Heart right ventricle (tissue), 16 donors: ENCODE results near the gene EREG. TPM values are rescaled to one million over a fixed set of nuclear protein-coding genes. Genes with fewer than 3 reads are reported as not detected.

Experiments
- ATAC-seq, 8 donors: fragments of 200-7000 bp; cut with Tn5 transposase; one replicate each; pipeline ENCODE4 v1.9.1; 2020; ENCODE audit warnings: mild to moderate bottlenecking in 8 of 8, moderate library complexity in 8 of 8, moderate number of reproducible peaks in 1 of 8
- DNase-seq, 2 donors: peaks; one replicate each; pipeline ENCODE4 v3.0.0-alpha.2; 2020
- H3K27ac ChIP-seq, 10 donors: fragments of 200-600 bp; sonication (generic) in 2 of 10; one replicate each; pipeline versions ENCODE4 v1.5.0 to v1.8.0; 2020 to 2022; ENCODE audit warnings: mild to moderate bottlenecking in 3 of 10
- H3K27me3 ChIP-seq, 7 donors: fragments of 200-600 bp; one replicate each; pipeline ENCODE4 v1.8.0; 2021 to 2022; ENCODE audit warnings: mild to moderate bottlenecking in 2 of 7
- H3K36me3 ChIP-seq, 9 donors: fragments of 200-600 bp; sonication (generic) in 1 of 9; one replicate each; pipeline versions ENCODE4 v1.5.0 to v1.8.0; 2020 to 2022; ENCODE audit warnings: mild to moderate bottlenecking in 2 of 9
- H3K4me1 ChIP-seq, 9 donors: fragments of 200-600 bp; sonication (generic) in 1 of 9; one replicate each; pipeline versions ENCODE4 v1.5.0 to v1.8.0; 2020 to 2022; ENCODE audit warnings: mild to moderate bottlenecking in 4 of 9
- H3K4me3 ChIP-seq, 10 donors: fragments of 200-600 bp; sonication (generic) in 2 of 10; one replicate each; pipeline versions ENCODE4 v1.5.0 to v1.8.0; 2020 to 2022; ENCODE audit warnings: mild to moderate bottlenecking in 7 of 10, moderate library complexity in 2 of 10
- H3K9me3 ChIP-seq, 11 donors: fragments of 200-600 bp in 10 of 11; sonication (generic) in 2 of 11; one replicate each; pipeline versions ENCODE4 v1.5.0 to v1.8.0; 2013 to 2022; ENCODE audit warnings: mild to moderate bottlenecking in 2 of 11, control low read depth in 1 of 11, moderate library complexity in 1 of 11
- CTCF ChIP-seq, 9 donors: fragments of 200-600 bp; sonication (generic) in 2 of 9; IDR thresholded peaks; one replicate each; pipeline versions ENCODE4 v1.5.0 to v1.8.0; 2021 to 2022; ENCODE audit warnings: antibody characterized with exemption in 9 of 9, mild to moderate bottlenecking in 5 of 9, moderate library complexity in 1 of 9
- WGBS, 2 donors: extraction: QIAGEN DNeasy Blood & Tissue Kit; methylation state at CpG; one replicate each; pipeline ENCODE4 v1.1.7; 2013; ENCODE audit warnings: inconsistent platforms in 1 of 2; 5-methylcytosine and 5-hydroxymethylcytosine counted together
- intact Hi-C, 10 donors: fragments of 100-400 bp; cut with DNase I; formaldehyde crosslinking; loops; one replicate each; pipeline versions ENCODE4 v1.11.1 to v1.14.2; 2022
- polyA plus RNA-seq, 2 donors: library from polyadenylated mRNA; stranded (reverse); fragments of 200-250 nt; gene quantifications; one replicate each; pipeline ENCODE4 v1.2.3, GENCODE V29; 2013
- total RNA-seq, 10 donors: library from RNA; stranded (reverse); fragmentation: NEBNext Ultra II Directional in 3 of 10; extraction: Animal tissue kit (Norgen Biotek cat#: 25700) in 3 of 10; gene quantifications; one replicate each; pipeline versions ENCODE4 v1.2.1 to v1.2.4, GENCODE V29; 2021 to 2023
- donor health status: Arrhythmogenic right ventricular cardiomyopathy.
- donor health status: ischemic (EF 13 %, LVEDD 7.1; RV severe dilation, severe dysfunction).
- donor health status: healthy with polysubstance abuse.
- donor health status: DM: no; HTN: yes; CAD: no.
- donor health status: DM: no; HTN: no; CAD: no.
- donor health status: ischemic (EF 25% LVEDD 6.9; RV normal size, moderate dysfunction).
- donor health status: ischemic (EF 25% LVEDD 5.7; RV mildly dilated, moderate dysfunction).
- donor health status: healthy.
- donor health status: DM: yes; HTN: yes; CAD: no.
- donor health status: Ischemic cardiomyopathy.
- donor health status: ischemic (EF 35%, LVEDD 5.7; RV mildly dilated, moderate dysfunction).
- donor health status: nonischemic (EF 11% LVEDD 7.7; RV severe dilation, severe dysfunction).
- donor health status: DM: yes; HTN: yes; CAD: no.
- donor health status: PGD.
- donor health status: ischemic (EF 29% LVEDD 5.4; RV normal size, mild dysfunction).
- donor health status: nonischemic (EF 23%, LVEDD 6.1; RV moderate dilation, normal function).

Gene EREG
- total and polyA plus RNA-seq, 12 donors: 0.06 to 4.0 (median 0.20) TPM; not detected in 2

DNA sequence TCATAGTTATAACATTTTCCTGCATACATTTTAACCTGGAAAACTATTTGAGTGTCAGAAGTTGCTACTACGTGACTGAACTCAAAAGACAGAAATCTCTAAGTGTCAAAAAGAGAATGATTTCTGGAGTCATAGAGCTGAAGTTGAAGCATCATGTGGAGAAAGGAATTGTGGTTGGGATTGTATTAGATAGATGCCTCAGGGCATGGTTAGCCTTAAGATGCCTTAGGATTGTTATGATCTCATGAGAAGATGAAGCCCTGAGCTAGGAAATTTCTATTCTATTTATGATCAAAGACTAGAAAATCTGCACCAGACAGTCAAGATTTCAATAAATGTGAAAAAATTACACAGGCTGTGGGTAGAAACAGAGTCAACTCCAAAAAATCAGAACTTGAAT is 36.4 kb upstream of the EREG start:
- Histone ChIP-seq H3K9me3 (no peaks in the 10 kb centered on the region), H3K36me3 (no peaks in the 10 kb centered on the region), H3K27me3 (peaks cover 0 to 20% (median 4%) of the 10 kb centered on the region in 7 donors), H3K27ac (no peak overlapping the region), H3K4me1 (no peaks in the 10 kb centered on the region), H3K4me3 (no peak overlapping the region)
- 85 to 89% methylated on average over 1 of the region's 1 CpG for WGBS, 2 donors
- ATAC-seq (no peak), DNase-seq (no peak)
- no peak for TF ChIP-seq CTCF (IDR thresholded peaks at IDR 0.05)
- intact Hi-C loops: loop anchor here in 1 of 10 donors (10.0 kb wide), 1 partner anchor 356 kb away; no protein-coding TSS in a partner anchor

GRCh38 chr4:74329307-74329706 is 35.6 kb upstream of the EREG start:
- no peak for TF ChIP-seq CTCF (IDR thresholded peaks at IDR 0.05)
- Histone ChIP-seq H3K27ac (no peak overlapping the region), H3K4me3 (no peak overlapping the region), H3K9me3 (no peaks in the 10 kb centered on the region), H3K4me1 (no peaks in the 10 kb centered on the region), H3K27me3 (peaks cover 0 to 12% (median 0%) of the 10 kb centered on the region in 7 donors), H3K36me3 (no peaks in the 10 kb centered on the region)
- DNase-seq: no peak
- intact Hi-C loops: loop anchor here in 1 of 10 donors (10.0 kb wide), 1 partner anchor 355 kb away; no protein-coding TSS in a partner anchor
- no peak for ATAC-seq

DNA sequence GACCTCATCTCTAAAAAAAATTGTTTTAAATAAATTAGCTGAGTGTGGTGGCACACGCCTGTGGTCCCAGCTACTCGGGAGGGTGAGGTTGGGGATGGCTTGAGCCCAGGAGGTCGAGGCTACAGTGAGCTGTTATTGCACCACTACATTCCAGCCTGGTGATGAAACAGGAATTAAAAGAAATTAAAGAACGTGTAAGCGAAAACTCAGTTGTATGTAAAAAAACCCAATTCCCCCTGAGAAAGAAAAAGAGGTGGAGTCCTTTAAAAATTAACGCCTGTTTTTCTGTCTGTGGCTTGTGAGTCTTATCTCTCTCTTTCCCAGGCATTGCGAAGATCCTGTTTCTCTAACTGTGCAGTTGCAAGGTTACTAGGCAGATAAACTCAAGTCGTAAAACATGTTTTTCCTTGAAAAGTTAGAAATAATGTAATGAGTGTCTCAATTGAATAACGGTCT is 34.6 kb upstream of the EREG start:
- intact Hi-C loops: no loop called here

GRCh38 chr4:74331252-74331651 is 33.7 kb upstream of the EREG start:
- H3K4me1 ChIP-seq: no peaks in the 10 kb centered on the region
- ATAC-seq (no peak), DNase-seq (no peak)
- intact Hi-C loops: no loop called here
- H3K9me3 ChIP-seq: no peaks in the 10 kb centered on the region
- H3K27ac ChIP-seq: no peak overlapping the region
- H3K36me3 ChIP-seq: no peaks in the 10 kb centered on the region
- 72% methylated on average over 2 of the region's 2 CpGs for WGBS, 2 donors
- peaks cover 0 to 3% (median 0%) of the 10 kb centered on the region in 7 donors for H3K27me3 ChIP-seq
- TF ChIP-seq CTCF (IDR thresholded peaks at IDR 0.05): no peak
- H3K4me3 ChIP-seq: no peak overlapping the region

More for the DNA sequence above, 34.6 kb upstream of the EREG start:
- Histone ChIP-seq H3K4me1 (no peaks in the 10 kb centered on the region), H3K9me3 (no peaks in the 10 kb centered on the region), H3K27ac (no peak overlapping the region), H3K36me3 (no peaks in the 10 kb centered on the region), H3K27me3 (peaks cover 0 to 3% (median 0%) of the 10 kb centered on the region in 7 donors), H3K4me3 (no peak overlapping the region)
- no peak for ATAC-seq
- no peak for DNase-seq
- 56 to 67% methylated on average over 9 of the region's 9 CpGs for WGBS, 2 donors
- TF ChIP-seq CTCF (IDR thresholded peaks at IDR 0.05): no peak
